ENCODE measurements around the gene GTPBP4.

GTPBP4 gene

DNA sequence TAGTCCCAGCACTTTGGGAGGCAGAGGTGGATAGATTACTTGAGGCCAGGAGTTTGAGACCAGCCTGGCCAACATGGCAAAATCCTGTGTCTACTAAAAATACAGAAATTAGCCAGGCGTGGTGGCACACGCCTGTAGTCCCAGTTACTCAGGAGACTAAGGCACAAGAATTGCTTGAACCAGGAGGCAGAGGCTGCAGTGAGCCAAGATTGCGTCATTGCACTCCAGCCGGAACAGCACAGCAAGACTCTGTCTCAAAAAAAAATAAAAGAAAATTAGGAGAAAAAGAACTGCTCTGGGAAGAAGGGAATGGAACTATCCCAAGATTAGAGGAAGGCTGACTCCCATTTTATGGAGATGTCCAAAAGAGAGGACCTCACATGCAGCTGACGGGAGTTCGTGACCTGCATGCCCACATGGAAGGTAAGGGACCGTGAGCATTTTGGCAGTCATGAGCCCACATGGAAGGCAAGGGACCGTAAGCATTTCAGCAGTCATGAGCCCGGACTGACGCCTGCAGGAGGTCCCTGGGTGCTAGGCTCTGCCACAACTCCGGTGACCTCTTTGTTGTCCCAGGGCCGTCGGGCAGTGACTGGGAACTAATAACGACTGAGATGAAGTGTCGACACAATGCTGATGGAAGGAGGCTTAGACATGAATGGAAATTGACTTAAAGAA is 18.6 kb upstream of the GTPBP4 start:
- TF ChIP-seq, protein P1, sequence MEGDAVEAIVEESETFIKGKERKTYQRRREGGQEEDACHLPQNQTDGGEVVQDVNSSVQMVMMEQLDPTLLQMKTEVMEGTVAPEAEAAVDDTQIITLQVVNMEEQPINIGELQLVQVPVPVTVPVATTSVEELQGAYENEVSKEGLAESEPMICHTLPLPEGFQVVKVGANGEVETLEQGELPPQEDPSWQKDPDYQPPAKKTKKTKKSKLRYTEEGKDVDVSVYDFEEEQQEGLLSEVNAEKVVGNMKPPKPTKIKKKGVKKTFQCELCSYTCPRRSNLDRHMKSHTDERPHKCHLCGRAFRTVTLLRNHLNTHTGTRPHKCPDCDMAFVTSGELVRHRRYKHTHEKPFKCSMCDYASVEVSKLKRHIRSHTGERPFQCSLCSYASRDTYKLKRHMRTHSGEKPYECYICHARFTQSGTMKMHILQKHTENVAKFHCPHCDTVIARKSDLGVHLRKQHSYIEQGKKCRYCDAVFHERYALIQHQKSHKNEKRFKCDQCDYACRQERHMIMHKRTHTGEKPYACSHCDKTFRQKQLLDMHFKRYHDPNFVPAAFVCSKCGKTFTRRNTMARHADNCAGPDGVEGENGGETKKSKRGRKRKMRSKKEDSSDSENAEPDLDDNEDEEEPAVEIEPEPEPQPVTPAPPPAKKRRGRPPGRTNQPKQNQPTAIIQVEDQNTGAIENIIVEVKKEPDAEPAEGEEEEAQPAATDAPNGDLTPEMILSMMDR (IDR thresholded peaks at IDR 0.05; ENCODE audit: insufficient read depth, low read length, missing control alignments) = no peak
- no peak overlapping the region for H3K4me3 ChIP-seq (ENCODE audit: low read depth, low read length)
- ChIA-PET POLR2A (no interaction called here), CTCF (interaction anchor here (1.0 kb wide), 1 partner anchor 18 kb away, joined by 3 read pairs; the partner anchor contains the start of gene GTPBP4)
- DNase-seq (ENCODE audit: low read depth, low spot score) = no peak

DNA sequence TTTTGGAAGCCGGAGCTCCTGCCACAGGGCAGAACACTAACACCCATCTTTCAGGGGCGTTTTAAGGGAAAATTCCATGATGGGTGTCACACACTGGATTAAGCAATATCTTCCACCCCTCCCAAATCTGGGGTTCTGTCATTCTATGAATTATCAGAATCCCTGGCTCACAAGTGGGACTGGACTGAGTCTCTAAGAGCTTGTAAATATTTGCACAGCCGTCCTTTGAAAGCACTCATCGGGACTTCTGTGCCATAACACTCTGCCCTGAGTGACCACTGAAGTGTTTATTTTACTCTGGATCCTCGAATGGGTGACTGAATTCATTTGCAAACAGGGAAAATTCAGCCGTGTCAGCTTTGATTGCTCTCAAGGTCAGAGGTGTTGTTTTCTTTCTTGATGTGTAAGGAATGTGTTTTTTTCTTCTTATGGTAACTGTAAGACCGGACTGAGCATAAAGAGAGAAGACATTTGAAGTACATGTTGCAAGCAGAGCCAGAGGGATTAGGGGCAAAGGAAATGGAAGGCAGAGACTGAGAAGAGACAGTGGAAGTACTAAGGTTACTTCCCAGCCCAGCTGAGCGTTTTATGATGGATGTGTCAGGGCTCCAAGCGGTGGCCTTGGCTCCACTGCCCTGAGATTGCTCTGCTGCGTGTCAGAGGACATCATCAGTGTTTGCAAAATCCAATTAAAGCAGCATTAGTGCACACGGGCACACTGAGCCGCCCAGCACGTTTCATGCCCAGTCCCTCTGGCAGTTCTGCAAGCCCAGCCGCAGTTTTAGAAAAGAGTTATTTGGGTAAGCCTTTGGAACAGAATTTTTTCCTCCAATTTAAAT is 17.7 kb upstream of the GTPBP4 start:
- DNase-seq (ENCODE audit: low read depth, low spot score) = no peak
- TF ChIP-seq, protein P1 (IDR thresholded peaks at IDR 0.05; ENCODE audit: insufficient read depth, low read length, missing control alignments) = no peak
- POLR2A ChIA-PET = no interaction called here
- CTCF ChIA-PET = interaction anchor here (1.0 kb wide), 1 partner anchor 17 kb away, joined by 3 read pairs; the partner anchor contains the start of gene GTPBP4
- H3K4me3 ChIP-seq (ENCODE audit: low read depth, low read length) = no peak overlapping the region

DNA sequence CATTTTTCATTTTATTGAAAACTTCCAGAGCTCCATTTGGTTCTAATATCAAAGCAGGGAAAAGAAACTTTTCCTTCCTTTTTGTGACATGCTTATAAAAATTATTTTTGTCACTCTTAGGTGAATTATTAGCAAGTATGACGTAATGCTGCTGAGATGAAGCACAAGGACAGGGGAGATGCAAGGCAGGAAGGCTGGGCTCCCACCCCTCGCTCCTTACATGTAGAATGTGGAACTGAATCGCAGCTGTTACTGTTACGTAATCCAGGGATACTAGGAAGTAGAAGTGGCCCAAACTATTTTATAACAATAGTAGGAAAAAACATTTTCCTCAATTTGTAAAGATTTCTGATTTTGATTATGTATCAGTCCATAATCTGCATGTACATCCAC is 17.1 kb upstream of the GTPBP4 start:
- no peak for DNase-seq (ENCODE audit: low read depth, low spot score)
- POLR2A ChIA-PET = no interaction called here

DNA sequence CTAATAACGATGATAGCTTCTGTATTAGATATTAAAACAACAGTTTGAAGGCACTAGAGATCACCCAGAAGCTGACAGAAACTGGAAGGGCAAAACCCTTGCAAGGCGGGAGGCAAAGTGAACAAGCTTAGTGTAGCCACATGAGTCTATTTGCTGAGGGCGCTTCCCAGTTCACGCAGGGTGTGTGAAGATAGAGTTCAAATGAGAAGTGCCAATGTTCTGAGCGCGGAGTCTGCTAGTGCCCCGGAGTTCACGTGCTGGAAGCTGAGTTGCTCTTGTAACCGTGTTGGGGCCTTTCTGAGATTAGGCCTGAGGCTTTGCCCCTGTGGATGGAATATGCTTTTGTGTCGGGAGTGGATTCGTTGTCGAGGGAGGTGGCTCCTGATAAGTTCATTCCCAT is 16.6 kb upstream of the GTPBP4 start:
- ChIA-PET CTCF (no interaction called here), POLR2A (no interaction called here)
- no peak for DNase-seq (ENCODE audit: low read depth, low spot score)
- H3K4me3 ChIP-seq (ENCODE audit: low read depth, low read length) = no peak overlapping the region
- TF ChIP-seq, protein P1 (IDR thresholded peaks at IDR 0.05; ENCODE audit: insufficient read depth, low read length, missing control alignments) = no peak

More for the DNA sequence above, 17.1 kb upstream of the GTPBP4 start:
- no peak overlapping the region for H3K4me3 ChIP-seq (ENCODE audit: low read depth, low read length)
- TF ChIP-seq, protein P1 (IDR thresholded peaks at IDR 0.05; ENCODE audit: insufficient read depth, low read length, missing control alignments) = no peak
- CTCF ChIA-PET = no interaction called here

DNA sequence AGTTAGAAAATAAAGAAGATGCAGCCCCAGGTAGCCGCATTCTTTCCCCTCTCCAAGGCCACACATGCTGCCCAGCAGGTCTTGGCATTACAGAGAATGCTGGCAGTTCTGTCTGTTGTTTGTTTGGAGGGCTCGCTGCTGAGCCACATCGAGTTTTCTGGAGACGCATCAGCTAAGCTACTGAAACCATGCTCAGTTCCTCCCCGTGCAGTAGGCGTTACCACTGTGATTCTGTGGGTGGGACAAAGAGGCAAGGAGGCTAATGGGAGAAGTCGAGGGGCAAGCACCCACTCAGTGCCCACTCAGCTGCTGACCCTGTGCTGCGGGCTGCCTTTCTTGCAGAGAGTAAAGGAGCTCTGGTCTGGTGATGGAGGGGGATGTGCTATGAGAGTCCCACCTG is 15.5 kb upstream of the GTPBP4 start:
- TF ChIP-seq, protein P1 (IDR thresholded peaks at IDR 0.05; ENCODE audit: insufficient read depth, low read length, missing control alignments) = no peak
- CTCF ChIA-PET = no interaction called here
- no peak overlapping the region for H3K4me3 ChIP-seq (ENCODE audit: low read depth, low read length)
- POLR2A ChIA-PET = no interaction called here
- no peak for DNase-seq (ENCODE audit: low read depth, low spot score)

DNA sequence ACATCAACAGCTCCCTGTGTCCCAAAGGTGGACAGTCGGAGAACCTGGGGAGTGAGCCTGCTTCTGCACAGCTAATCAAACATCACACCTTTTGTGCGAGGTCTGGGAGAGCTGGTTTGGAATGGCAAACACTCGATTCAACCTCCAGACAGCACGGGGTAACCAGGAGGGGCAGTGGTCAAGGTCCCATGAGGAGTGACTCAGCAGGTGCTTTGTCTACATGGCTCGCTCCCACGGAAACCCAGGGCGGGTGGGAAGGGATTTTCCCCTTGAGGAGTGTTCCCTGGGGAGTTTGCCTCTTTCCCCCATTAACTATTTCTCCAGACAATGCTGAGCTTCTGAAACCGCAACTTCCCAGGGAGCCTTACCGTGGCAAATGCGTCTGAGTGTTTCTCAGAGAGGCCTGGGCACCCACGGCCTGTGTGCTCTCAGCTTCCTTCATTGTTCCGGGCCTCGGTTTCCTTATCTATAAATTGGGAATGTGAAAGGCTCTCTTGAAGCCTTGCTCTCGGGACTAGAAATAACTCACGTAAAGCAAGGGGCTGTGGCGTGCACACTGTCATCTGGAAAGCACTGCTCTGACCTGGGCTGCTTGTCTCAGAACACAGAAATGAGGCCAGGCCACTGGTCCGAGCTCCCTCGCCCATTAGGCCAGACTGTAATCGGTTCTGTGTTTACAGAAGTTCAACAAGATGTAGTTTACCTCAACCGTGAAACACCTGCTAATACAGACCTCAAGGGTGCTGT is 14.0 kb upstream of the GTPBP4 start:
- H3K4me3 ChIP-seq (ENCODE audit: low read depth, low read length) = no peak overlapping the region
- TF ChIP-seq, protein P1 (IDR thresholded peaks at IDR 0.05; ENCODE audit: insufficient read depth, low read length, missing control alignments) = no peak
- DNase-seq (ENCODE audit: low read depth, low spot score) = no peak
- POLR2A ChIA-PET = no interaction called here
- CTCF ChIA-PET = no interaction called here

Measured in AG04449 (cell line).